ENCODE data around the gene PARP1. TPM values are rescaled to one million over a fixed set of nuclear protein-coding genes. Genes with fewer than 3 reads are reported as not detected.
A peak's percentile ranks its signal among the peaks of the same experiment; 100 is the strongest.

PARP1 gene
- total and polyA plus RNA-seq, 3 experiments from 2014 or later: 137 to 234 (median 224) TPM

DNA sequence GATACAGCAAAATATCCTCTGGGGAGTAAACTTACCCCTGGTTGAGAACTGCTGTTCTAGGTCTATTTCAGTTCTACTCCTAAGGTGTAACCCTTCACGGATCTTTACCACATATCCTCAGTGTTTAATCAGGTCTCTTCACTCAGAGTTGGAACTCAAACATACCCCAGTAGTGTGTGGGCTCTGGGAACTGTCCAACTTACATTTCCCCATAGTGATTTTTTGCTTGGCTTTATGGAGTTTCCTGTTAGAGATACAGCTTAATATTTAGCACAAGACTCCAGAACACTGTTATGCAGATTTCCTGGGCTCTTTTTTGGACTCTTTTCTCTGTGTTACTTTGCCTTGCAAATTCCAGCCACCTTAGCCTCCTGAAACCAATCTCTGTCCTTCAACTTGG is 72.2 kb downstream of the PARP1 start:
- Histone ChIP-seq H3K4me1 (ENCODE audit: insufficient read depth, low read length) (no peaks in the 10 kb centered on the region), H3K27ac (ENCODE audit: low read depth, low read length) (no peak overlapping the region), H3K27me3 (ENCODE audit: insufficient read depth, low read length, poor library complexity, severe bottlenecking) (no peaks in the 10 kb centered on the region), H3K9me3 (ENCODE audit: low read length) (no peaks in the 10 kb centered on the region), H3K4me3 (ENCODE audit: low read length) (no peak overlapping the region), H3K36me3 (ENCODE audit: insufficient read depth, low read length) (no peaks in the 10 kb centered on the region)
- Mint-ChIP-seq H3K4me1 (peaks cover 5 to 11% (median 7%) of the 10 kb centered on the region in 3 donors), H3K4me3 (no peak overlapping the region), H3K27me3 (peaks cover 10% of the 10 kb centered on the region in 2 donors), H3K9me3 (peaks cover 0 to 6% (median 4%) of the 10 kb centered on the region in 5 donors), H3K27ac (no peak overlapping the region), H3K36me3 (peaks cover 0 to 7% (median 0%) of the 10 kb centered on the region in 3 donors)
- ChIA-PET CTCF (no interaction called here), POLR2A (no interaction called here)
- no peak for DNase-seq

GRCh38 chr1:226332947-226333346 is 74.9 kb downstream of the PARP1 start:
- Histone ChIP-seq H3K27ac (ENCODE audit: low read depth, low read length) (no peak overlapping the region), H3K36me3 (ENCODE audit: insufficient read depth, low read length) (no peaks in the 10 kb centered on the region), H3K4me1 (ENCODE audit: insufficient read depth, low read length) (no peaks in the 10 kb centered on the region), H3K4me3 (ENCODE audit: low read length) (no peak overlapping the region), H3K9me3 (ENCODE audit: low read length) (no peaks in the 10 kb centered on the region), H3K27me3 (ENCODE audit: insufficient read depth, low read length, poor library complexity, severe bottlenecking) (no peaks in the 10 kb centered on the region)
- DNase-seq: no peak
- peak overlapping the region in 5 of 7 donors; percentile 52 to 71 (median 63) for H3K4me3 Mint-ChIP-seq
- ChIA-PET CTCF (interaction anchor here (0.5 to 4.6 kb wide), 22 partner anchors 9 to 700 kb away, joined by 3 to 45 read pairs (median 4); partner anchors contain the start of genes LIN9 and PARP1), POLR2A (interaction anchor here (1.1 kb wide), 1 partner anchor 270 kb away, joined by 3 read pairs; the partner anchor contains the start of gene H3-3A)
- no peaks in the 10 kb centered on the region for H3K9me3 Mint-ChIP-seq
- no peaks in the 10 kb centered on the region for H3K36me3 Mint-ChIP-seq
- H3K27me3 Mint-ChIP-seq: peaks cover 0 to 3% of the 10 kb centered on the region in 2 donors
- H3K4me1 Mint-ChIP-seq: peaks cover 5 to 11% (median 7%) of the 10 kb centered on the region in 3 donors
- H3K27ac Mint-ChIP-seq: peak overlapping the region in 3 of 8 donors; percentile 7 to 81 (median 48)

- Histone ChIP-seq H3K27ac (ENCODE audit: low read depth, low read length) (no peak overlapping the region), H3K4me3 (ENCODE audit: low read length) (no peak overlapping the region), H3K36me3 (ENCODE audit: insufficient read depth, low read length) (no peaks in the 10 kb centered on the region), H3K27me3 (ENCODE audit: insufficient read depth, low read length, poor library complexity, severe bottlenecking) (no peaks in the 10 kb centered on the region), H3K4me1 (ENCODE audit: insufficient read depth, low read length) (no peaks in the 10 kb centered on the region), H3K9me3 (ENCODE audit: low read length) (no peaks in the 10 kb centered on the region)
- H3K36me3 Mint-ChIP-seq: no peaks in the 10 kb centered on the region
- POLR2A ChIA-PET: no interaction called here
- peaks cover 5 to 11% (median 7%) of the 10 kb centered on the region in 3 donors for H3K4me1 Mint-ChIP-seq
- DNase-seq: no peak
- H3K9me3 Mint-ChIP-seq: no peaks in the 10 kb centered on the region
- H3K27ac Mint-ChIP-seq: no peak overlapping the region
- H3K4me3 Mint-ChIP-seq: no peak overlapping the region
- H3K27me3 Mint-ChIP-seq: peaks cover 5% of the 10 kb centered on the region in 2 donors
- CTCF ChIA-PET: interaction anchor here (1.0 kb wide), 1 partner anchor 204 kb away, joined by 3 read pairs; no protein-coding TSS in a partner anchor
These were observed 78.7 kb downstream of the PARP1 start for GRCh38 chr1:226329237-226329636.

DNA sequence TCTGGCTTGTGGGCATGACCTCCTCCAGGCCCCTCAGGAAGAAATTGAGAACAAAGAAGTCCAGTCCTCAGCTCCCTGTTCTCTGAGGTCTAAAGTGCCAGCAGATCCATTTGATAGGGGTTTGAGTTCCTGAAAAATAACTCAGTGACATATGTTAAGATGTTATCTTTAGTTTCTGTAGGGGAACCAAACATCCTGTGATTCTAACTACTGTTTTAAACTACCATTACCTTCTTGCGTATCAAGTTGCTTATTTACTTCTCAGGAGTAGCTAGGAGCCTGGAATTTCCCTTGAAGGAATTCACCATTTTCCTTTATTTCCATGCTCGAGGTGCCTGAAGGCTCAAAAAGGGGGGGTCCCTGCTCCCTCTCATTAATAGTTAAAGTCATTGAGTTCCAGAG is 80.1 kb downstream of the PARP1 start:
- no peaks in the 10 kb centered on the region for H3K36me3 ChIP-seq (ENCODE audit: insufficient read depth, low read length)
- no peak for DNase-seq
- H3K27me3 ChIP-seq (ENCODE audit: insufficient read depth, low read length, poor library complexity, severe bottlenecking): no peaks in the 10 kb centered on the region
- CTCF ChIA-PET: no interaction called here
- Mint-ChIP-seq H3K9me3 (no peaks in the 10 kb centered on the region), H3K27me3 (peaks cover 5 to 12% of the 10 kb centered on the region in 2 donors), H3K4me1 (peaks cover 0 to 2% (median 1%) of the 10 kb centered on the region in 3 donors), H3K36me3 (no peaks in the 10 kb centered on the region), H3K27ac (peak overlapping the region in 1 of 8 donors; percentile 19), H3K4me3 (no peak overlapping the region)
- POLR2A ChIA-PET: interaction anchor here (0.6 kb wide), 1 partner anchor 202 kb away, joined by 15 read pairs; no protein-coding TSS in a partner anchor
- H3K9me3 ChIP-seq (ENCODE audit: low read length): no peaks in the 10 kb centered on the region
- H3K27ac ChIP-seq (ENCODE audit: low read depth, low read length): no peak overlapping the region
- no peaks in the 10 kb centered on the region for H3K4me1 ChIP-seq (ENCODE audit: insufficient read depth, low read length)
- H3K4me3 ChIP-seq (ENCODE audit: low read length): no peak overlapping the region

DNA sequence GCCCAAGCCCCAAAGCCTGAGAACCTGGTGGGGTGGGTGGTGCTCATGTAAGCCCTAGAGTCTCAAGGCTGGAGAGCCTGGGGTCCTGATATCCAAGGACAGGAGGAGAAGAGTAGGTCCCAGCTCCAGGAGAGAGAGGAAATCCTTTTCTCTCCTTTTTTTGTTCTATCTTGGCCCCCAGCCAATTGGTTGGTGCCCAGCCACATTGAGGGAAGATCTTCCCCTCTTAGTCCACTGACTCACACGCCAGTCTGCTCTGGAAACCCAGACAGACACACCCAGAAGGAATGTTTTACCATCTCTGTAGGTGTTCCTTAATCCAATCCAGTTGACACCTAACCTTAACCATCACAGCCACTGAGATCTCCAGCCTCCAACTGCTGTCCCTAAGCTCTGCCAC is 82.7 kb downstream of the PARP1 start:
- no peak overlapping the region for H3K4me3 ChIP-seq (ENCODE audit: low read length)
- H3K27me3 Mint-ChIP-seq: peaks cover 2 to 27% of the 10 kb centered on the region in 2 donors
- ChIA-PET POLR2A (no interaction called here), CTCF (interaction anchor here (1.8 kb wide), 1 partner anchor 128 kb away, joined by 4 read pairs; no protein-coding TSS in a partner anchor)
- no peak overlapping the region for H3K27ac Mint-ChIP-seq
- H3K36me3 Mint-ChIP-seq: no peaks in the 10 kb centered on the region
- DNase-seq: no peak
- H3K9me3 Mint-ChIP-seq: no peaks in the 10 kb centered on the region
- no peaks in the 10 kb centered on the region for H3K9me3 ChIP-seq (ENCODE audit: low read length)
- no peaks in the 10 kb centered on the region for H3K4me1 ChIP-seq (ENCODE audit: insufficient read depth, low read length)
- no peak overlapping the region for H3K27ac ChIP-seq (ENCODE audit: low read depth, low read length)
- H3K27me3 ChIP-seq (ENCODE audit: insufficient read depth, low read length, poor library complexity, severe bottlenecking): no peaks in the 10 kb centered on the region
- no peaks in the 10 kb centered on the region for H3K36me3 ChIP-seq (ENCODE audit: insufficient read depth, low read length)
- no peaks in the 10 kb centered on the region for H3K4me1 Mint-ChIP-seq
- no peak overlapping the region for H3K4me3 Mint-ChIP-seq

DNA sequence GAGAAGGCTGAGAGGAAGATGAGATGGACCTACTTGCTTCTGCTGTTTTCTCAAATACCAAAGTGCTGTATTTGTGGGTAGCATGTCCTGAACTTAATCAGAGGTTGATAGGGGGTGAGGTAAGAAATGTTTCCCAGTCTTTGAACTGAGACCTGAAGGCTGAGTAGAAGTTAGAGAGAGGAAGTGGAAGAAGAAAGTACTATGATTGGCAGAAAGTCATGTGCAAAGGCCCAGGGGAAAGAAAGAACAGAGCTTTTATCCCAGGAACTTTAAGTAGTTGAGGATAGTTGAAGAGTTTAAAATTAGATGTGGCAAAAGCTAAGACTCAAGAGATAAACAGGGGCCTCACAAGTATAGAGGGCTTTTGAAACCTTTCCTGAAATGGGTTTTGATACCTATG is 83.4 kb downstream of the PARP1 start:
- no peaks in the 10 kb centered on the region for H3K36me3 ChIP-seq (ENCODE audit: insufficient read depth, low read length)
- Mint-ChIP-seq H3K4me1 (no peaks in the 10 kb centered on the region), H3K9me3 (no peaks in the 10 kb centered on the region), H3K27ac (no peak overlapping the region), H3K36me3 (no peaks in the 10 kb centered on the region), H3K4me3 (no peak overlapping the region), H3K27me3 (peaks cover 4 to 30% of the 10 kb centered on the region in 2 donors)
- no peaks in the 10 kb centered on the region for H3K9me3 ChIP-seq (ENCODE audit: low read length)
- no peak for DNase-seq
- H3K4me1 ChIP-seq (ENCODE audit: insufficient read depth, low read length): no peaks in the 10 kb centered on the region
- no peak overlapping the region for H3K27ac ChIP-seq (ENCODE audit: low read depth, low read length)
- H3K27me3 ChIP-seq (ENCODE audit: insufficient read depth, low read length, poor library complexity, severe bottlenecking): no peaks in the 10 kb centered on the region
- ChIA-PET POLR2A (no interaction called here), CTCF (interaction anchor here (0.6 to 1.8 kb wide), 2 partner anchors 128 to 502 kb away, joined by 3 to 4 read pairs; no protein-coding TSS in a partner anchor)
- no peak overlapping the region for H3K4me3 ChIP-seq (ENCODE audit: low read length)

DNA sequence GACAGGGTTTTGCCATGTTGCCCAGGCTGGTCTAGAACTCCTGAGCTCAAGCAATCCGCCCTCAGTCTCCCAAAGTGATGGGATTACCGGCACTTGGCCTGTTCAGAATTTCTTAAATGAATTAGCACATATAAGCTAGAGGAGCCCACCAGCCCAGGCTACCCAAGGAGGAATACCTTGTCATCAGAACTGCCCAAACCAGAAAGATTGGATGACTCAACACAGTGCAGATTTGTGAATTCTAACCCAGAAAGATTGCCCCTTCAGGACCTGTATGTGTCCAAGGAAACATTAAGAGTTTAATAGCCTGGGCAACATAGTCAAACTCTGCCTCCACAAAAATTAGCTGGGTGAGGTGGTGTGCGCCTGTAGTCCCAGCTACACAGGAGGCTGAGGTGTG is 84.9 kb downstream of the PARP1 start:
- POLR2A ChIA-PET: no interaction called here
- H3K27ac ChIP-seq (ENCODE audit: low read depth, low read length): no peak overlapping the region
- no peaks in the 10 kb centered on the region for H3K36me3 ChIP-seq (ENCODE audit: insufficient read depth, low read length)
- H3K27me3 Mint-ChIP-seq: peaks cover 4 to 38% of the 10 kb centered on the region in 2 donors
- H3K4me3 ChIP-seq (ENCODE audit: low read length): no peak overlapping the region
- no peak for DNase-seq
- no peak overlapping the region for H3K4me3 Mint-ChIP-seq
- H3K4me1 Mint-ChIP-seq: no peaks in the 10 kb centered on the region
- no peaks in the 10 kb centered on the region for H3K4me1 ChIP-seq (ENCODE audit: insufficient read depth, low read length)
- no peaks in the 10 kb centered on the region for H3K27me3 ChIP-seq (ENCODE audit: insufficient read depth, low read length, poor library complexity, severe bottlenecking)
- CTCF ChIA-PET: interaction anchor here (1.2 to 1.3 kb wide), 2 partner anchors 10 to 14 kb away, joined by 4 read pairs; partner anchors contain the start of gene LIN9
- no peaks in the 10 kb centered on the region for H3K36me3 Mint-ChIP-seq
- H3K9me3 ChIP-seq (ENCODE audit: low read length): no peaks in the 10 kb centered on the region
- no peak overlapping the region for H3K27ac Mint-ChIP-seq
- no peaks in the 10 kb centered on the region for H3K9me3 Mint-ChIP-seq

DNA sequence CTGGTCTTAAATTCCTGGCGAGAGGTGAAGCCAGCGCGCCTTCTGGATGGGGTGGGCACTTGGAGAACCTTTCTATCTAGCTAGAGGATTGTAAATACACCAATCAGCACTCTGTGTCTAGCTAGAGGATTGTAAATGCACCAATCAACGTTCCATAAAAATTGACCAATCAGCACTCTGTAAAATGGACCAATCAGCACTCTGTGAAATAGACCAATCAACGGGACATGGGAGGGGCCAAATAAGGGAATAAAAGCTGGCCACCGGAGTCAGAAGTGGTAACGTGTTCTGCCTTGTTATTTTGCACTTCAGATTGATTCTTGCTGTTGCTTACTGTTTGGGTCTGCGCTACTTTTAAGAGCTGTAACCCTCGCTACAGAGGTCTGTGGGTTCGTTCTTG is 87.0 kb downstream of the PARP1 start:
- Mint-ChIP-seq H3K27ac (no peak overlapping the region), H3K4me3 (no peak overlapping the region), H3K27me3 (peaks cover 4 to 45% of the 10 kb centered on the region in 2 donors), H3K4me1 (no peaks in the 10 kb centered on the region), H3K9me3 (no peaks in the 10 kb centered on the region), H3K36me3 (no peaks in the 10 kb centered on the region)
- no peak for DNase-seq
- Histone ChIP-seq H3K9me3 (ENCODE audit: low read length) (no peaks in the 10 kb centered on the region), H3K36me3 (ENCODE audit: insufficient read depth, low read length) (no peaks in the 10 kb centered on the region), H3K27me3 (ENCODE audit: insufficient read depth, low read length, poor library complexity, severe bottlenecking) (no peaks in the 10 kb centered on the region), H3K27ac (ENCODE audit: low read depth, low read length) (no peak overlapping the region), H3K4me1 (ENCODE audit: insufficient read depth, low read length) (no peaks in the 10 kb centered on the region), H3K4me3 (ENCODE audit: low read length) (no peak overlapping the region)
- ChIA-PET POLR2A (no interaction called here), CTCF (no interaction called here)

Data from CD8-positive, alpha-beta memory T cell (primary cell).